Embryonic facial prominence (tissue), 1 donor: ENCODE results near the gene AQP4.

Experiments used
- DNase-seq: peaks from one replicate; pipeline ENCODE4 v3.0.0-alpha.2; 2016; ENCODE audit errors: extremely low spot score

The AQP4 gene

DNA sequence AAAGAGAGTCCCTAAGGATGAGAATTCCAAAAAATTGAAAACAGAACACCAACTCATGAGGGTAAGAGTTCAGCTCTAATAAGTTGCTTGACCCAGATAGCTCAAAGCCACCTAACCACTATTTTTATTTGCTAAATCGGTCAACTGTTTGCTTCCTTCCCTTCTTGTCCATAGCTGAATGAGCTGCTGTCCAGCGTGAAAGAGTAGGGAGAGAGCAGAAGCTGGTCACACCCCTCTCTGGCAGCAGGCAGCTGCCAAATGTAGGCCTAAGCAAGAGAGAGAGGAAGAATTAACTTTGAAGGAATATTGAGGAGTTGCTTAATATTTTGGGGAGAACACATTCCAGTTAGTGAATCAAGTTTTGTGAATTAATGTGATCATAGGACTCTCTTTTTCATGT, 25.9 kb downstream of the AQP4 start:
- no peak for DNase-seq

DNA sequence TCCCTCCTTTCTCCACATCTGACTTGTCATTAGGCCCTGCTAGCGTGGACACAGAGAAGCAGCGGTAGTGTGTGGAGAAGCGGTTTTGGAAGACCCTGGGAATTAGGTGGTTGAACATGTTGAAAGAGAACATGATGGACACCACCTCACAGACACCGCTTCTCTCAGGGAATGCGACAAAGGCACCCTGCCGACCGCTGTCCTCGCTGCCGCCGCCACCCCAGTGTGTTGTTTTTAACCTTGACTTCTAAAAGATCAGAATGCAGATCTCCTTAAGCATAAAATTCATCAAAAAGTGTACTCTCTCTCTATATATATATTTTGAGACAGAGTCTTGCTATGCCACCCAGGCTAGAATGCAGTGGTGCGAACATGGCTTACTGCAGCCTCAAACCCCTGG, 33.2 kb downstream of the AQP4 start:
- DNase-seq, result no peak

DNA sequence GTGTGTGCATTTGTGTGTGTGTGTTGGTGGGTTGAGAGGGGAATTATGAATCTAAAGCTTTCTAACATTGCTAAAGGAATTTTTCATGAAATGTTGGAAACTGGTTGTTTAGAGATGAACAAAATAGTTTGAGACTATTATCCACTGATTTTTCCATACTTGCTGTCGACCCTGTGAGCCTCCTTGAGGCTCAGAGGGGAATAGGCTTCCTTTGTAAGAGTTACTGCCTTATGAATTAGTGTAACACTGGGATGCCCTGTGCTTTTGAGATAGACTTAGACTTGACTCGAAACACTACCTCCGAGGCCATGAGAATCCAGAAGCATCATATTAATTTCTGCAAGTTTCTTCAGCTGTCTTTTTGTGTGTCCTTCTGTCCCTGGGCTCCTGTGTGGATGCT, 37.9 kb downstream of the AQP4 start:
- no peak for DNase-seq

DNA sequence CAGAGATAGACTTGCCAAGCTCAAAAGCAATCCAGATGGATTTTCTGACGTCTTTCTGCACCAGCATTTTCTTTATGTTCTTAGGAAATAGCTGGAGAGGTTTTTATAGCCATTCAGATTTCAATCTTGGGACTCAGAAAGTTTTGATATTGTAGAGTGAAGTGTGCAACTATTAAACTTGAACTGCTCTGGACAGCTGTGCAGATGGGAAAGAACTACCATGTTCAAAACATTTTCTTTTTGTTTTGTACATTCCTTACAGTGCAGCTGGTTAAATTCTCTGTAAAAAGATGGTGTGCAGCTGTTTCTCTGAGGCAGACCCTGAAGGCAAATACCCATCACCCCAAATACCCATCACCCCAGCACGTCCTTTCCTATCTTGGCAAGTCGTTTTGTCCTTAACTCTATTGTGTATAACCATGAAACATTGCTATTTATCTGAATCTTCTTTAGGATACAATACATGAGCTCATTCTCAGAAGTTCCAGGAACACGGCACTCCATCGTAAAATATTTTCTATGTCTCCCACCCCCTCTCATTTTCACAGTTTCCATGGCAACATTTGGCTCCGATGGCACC, 38.8 kb downstream of the AQP4 start:
- no peak for DNase-seq

DNA sequence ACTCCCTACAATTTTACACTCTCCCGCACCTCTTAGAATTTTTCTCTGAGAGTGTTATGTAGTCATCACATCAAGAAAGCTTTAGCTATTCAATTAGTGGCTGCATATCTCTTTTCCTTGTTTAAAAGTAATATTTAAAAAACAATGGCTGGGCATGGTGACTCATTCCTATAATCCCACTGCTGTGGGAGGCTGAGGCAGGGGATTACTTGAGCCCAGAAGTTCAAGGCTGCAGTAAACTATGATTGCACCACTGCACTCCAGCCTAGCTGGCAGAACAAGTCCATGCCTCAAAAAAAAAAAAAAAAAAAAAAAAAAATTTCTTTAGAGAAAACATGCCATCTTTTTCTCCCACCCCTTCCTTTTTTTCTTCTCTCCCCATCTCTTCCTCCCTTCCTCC, 44.3 kb downstream of the AQP4 start:
- no peak for DNase-seq

DNA sequence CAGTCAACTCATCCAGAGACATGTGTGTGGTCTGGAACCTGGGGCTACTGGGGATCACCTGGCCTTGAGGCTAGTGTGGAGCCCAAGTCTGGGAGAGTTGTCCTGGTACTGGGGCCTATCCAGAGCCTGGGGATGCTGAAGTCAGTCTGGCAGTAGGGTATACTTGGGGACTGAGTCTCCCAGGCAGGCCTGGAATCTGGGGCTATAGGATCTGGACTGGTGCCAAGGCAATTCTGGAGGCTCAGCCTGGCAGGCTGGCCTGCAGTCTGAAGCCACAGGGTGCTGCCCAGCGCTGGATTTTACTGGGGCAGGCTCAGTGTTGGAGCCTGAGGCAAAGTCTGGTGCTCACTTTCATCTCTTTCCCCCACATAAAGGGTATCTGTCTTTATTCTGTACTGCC, 46.5 kb downstream of the AQP4 start:
- no peak for DNase-seq

DNA sequence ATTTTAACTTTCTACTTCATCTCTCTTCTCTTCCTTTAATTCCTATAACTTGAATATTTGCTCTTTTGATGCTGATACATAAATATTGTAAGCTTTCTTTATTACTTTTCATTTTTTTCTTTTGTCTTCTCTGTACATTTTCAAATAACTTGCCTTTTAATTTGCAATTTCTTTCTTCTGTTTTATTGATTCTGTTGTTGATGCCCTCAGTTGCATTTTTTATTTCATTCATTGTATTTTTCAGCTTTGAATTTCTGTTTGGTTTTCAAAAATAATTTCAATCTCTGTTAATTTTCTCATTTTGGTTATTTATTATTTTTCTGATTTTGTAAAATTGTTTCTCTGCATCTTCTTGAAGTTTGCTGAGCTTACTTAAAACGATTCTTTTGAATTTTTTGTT, 47.0 kb downstream of the AQP4 start:
- DNase-seq, result no peak

DNA sequence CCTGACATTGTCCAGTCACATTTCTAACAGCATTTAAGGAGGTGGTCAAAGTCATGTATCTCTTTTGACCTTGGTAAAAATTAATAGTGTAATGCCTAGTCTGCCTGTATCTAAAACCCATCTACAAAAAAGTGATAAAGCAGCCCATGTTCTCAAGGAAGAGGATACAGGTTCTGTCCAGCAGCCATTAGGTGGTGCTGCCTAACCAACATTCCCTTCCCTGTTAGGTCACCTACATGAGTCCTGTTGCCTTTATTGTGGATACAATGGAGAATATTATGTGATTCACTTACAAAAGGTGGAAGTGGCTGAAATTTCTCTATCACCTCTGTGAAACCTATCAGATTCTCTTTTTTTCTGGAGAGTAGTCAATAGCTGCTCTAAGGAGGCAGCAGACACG, 52.5 kb downstream of the AQP4 start:
- DNase-seq, result no peak

DNA sequence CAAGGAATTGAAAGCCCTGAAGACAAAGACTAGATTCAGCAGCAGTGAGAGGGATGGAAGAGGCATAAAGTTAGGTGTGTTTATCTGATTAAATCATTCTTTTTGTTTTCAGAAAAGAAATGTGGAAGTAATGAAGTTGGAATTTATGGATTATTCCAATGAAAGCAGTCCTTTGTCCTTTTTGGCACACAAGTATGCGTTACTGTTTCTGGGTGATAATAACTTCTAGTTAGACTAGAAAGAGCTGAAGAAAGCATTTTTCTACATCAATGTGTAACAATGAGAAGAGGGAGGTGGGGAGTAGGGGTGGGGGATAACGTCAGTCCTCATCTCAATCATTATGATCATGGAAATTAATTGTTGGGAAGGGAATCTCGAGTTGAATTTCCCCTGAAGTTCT, 53.0 kb downstream of the AQP4 start:
- DNase-seq, result no peak

DNA sequence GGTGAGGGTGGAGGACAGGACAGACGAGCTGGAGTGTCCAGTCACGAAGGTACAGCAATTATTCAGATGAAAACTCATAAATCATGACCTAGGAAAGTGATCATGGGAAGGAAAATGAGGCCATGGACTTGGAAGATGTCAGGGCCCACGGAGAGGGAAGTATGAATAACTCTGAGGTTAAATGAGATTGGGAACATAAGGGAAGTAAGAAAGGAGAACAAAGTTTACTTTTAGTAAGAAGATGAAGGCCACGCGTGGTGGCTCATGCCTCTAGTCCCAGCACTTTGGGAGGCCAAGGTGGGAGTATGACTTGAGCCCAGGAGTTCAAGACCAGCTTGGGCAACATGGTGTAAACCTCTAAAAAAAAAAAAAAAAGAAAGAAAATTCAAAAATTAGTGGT, 56.2 kb downstream of the AQP4 start:
- DNase-seq, result no peak

DNA sequence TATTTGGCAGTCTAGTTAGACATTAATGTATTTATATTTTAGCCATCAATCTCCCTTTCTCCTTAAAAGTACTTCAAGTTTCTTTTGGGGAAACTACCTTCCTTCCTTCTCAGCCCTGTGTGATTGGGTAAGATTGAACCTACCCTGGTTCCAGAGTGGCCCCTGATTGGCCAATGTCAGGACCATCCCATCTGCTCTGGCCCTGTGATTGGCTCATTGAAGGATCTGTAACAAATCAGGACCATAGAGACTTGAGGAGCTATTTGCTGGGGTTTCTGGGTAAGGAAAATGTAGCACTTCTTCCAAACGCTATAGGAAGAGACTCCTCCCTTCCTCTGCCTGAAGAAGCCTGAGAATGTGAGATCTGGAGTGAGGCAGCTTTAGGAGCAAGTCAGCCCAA, 59.3 kb downstream of the AQP4 start:
- no peak for DNase-seq

DNA sequence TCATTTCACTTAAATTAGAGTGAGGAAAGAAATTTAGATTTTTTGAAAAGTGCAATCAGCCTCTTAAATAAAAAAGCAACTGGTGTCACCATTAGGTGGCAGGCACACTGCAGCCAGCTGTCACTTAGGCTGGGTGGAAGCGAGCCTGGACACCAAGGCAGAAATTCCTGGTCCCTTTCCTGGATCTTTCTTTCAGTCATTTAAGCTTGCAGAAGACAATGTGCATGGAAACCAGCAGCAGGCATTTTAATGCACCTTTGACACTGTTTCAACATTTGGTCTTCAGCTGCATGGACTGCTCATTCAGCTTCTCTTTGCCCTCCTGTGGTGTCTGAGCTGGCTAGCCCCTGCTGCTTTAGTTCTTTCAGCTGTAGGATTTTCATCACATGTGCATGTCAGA, 61.0 kb downstream of the AQP4 start:
- DNase-seq, result no peak

DNA sequence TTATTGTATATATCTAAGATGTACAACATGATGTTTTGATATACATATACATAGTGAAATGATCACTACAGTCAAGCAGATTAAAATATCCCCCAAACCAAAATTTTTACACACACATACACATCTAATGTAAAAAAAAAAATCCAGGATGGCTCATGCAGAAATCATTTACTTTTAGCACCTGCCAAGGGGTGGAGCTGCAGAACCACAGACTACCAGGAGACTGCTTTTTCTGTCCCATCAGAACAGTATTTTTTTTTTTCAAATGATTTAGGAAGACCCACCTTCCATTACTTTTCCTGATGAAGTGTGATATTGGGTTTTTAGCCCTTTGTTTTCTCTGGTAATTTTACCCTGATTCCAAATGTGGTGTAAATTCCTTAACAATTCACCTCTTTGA, 61.9 kb downstream of the AQP4 start:
- no peak for DNase-seq

DNA sequence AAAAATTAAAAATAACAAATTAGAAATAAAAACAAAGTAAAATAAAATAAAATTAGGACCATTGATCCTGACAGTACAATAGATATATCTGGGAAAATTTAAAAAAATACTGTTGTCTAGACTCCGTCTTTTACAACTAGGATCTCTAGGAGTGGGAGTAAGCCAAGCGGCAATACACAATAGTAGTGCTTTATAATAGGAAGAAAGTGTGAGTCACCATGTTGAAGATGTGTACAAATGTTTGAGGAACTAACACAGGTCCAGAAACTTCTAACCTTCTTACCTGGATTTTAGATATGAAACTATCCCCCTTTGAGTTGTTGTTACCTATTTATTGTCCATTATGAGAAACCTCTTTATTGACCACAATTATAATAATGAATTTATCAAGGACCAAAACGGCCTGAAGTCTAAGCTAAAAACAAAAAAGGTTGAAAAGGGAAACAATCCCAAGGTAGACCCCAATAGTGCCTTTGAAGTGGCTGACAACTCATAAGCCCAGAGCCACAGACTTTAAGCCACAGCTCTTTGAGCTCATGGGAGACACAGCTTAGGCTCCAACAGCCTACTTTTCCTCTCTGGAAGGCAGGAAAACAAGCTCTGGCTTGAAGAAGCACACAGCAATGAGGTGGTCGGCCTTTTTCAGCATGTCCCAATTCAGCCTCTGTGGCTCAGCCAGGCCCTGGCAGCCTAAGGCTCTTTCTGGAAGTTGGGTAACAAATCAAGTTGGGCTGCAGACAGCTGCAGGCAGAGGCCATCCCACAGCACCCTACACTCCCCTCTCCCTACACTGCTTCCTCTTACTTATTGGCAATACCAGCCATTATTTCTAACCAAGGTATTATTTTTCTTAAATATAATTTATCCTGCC, 62.9 kb downstream of the AQP4 start:
- no peak for DNase-seq
